NCI-H128 (cell line): Measurements from ENCODE around the gene PRMT7.
"Not testable (repeated sequence)": the region's sequence is repeated elsewhere in the genome, so short reads cannot be mapped to it uniquely, and the experiment has no call there.

ENCODE experiments used
- DNase-seq: peaks from one replicate; lab custom pipeline; 2025; ENCODE audit not compliant: unreplicated experiment; lab: John Stamatoyannopoulos, UW

Gene PRMT7

DNA sequence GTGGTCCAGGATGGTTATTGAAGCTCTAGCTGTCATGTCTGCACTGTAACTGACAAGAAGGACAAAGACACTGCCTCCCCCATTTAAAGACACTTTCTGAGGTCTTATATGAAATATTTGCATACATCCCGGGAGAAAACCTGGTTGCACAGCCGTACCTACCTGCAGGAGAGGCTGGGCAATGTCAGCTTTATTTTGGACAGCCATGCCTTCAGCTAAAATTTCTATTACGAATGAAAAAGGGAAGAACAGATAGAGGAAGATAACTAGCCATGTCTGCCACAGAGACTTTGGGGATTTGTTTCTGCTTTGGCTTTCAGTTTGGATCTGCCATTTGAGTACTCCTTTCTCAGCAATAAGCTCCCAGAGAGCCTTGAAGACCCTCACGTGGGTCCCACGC is 27.5 kb upstream of the PRMT7 start:
- DNase-seq, result no peak

DNA sequence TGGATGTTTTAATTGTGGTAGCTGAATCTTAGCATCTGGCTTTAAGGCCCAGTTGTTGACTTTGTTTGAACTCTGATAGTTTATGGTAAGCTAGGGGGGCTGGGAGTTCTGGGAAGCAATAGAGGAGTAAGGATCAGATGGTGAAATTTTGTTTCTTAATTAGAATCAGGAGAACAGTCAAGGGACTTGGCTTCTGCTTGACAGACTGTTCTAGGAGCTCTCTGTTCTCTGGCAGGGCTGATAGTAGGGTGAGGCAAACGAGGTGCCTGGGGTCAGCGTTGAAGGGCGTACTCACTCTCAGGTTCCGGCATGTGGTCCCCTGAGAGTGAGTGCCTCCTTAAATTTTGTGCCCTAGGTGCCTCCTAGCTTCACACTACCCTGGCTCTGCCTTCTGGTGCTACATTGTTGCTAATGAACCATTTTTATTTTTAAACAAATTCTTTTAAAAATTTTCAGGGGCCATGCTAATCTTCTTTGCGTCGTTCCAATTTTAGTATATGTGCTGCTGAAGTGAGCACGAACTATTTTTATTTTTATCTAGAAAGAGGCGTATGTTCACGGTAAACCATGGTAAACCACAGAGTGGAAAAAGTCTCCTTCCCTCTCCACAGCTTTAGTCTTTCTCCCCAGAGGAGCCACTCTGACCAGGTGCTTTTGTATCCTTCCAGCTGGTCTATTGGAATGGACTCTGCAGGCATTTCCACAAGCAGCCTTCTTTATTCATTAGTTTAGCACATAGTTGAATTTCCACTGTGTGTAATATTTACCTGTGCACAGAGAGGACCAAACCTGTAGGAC is 26.8 kb upstream of the PRMT7 start:
- DNase-seq, result no peak

DNA sequence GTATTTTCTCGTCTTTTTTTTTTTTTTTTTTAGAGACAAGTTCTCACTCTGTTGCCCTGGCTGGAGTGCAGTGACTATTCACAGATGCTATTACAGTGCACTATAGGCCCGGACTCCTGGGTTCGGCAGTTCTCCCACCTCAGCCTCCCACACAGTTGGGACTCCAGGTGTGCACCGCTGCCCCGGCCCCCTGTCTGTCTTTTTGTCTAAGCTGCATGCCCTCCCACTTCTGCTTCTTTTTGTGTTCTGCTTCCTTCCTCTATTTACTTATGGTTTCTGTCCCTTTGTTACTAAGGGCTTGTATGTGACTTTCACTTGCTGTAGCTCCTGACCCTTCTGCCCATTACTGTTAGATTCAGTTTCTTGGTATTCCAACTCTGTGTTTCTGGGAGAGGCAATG is 26.0 kb upstream of the PRMT7 start:
- no peak for DNase-seq

DNA sequence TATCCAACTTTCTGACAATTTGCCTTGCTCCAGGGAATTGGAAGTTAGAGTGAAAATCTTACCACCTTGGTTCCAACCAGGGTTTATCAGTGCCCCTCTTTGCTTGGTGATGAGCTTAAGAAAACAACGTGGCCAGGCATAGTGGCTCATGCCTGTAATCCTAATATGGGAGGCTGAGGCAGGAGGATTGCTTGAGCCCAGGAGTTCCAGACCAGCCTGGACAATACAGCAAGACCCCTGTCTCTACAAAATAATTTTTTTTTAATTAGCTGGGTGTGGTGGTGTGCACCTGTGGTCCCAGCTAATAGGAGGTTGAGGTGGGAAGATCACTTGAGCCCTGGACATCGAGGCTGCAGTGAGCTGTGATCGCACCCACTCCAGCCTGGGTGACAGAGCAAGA is 25.1 kb upstream of the PRMT7 start:
- DNase-seq, result no peak

DNA sequence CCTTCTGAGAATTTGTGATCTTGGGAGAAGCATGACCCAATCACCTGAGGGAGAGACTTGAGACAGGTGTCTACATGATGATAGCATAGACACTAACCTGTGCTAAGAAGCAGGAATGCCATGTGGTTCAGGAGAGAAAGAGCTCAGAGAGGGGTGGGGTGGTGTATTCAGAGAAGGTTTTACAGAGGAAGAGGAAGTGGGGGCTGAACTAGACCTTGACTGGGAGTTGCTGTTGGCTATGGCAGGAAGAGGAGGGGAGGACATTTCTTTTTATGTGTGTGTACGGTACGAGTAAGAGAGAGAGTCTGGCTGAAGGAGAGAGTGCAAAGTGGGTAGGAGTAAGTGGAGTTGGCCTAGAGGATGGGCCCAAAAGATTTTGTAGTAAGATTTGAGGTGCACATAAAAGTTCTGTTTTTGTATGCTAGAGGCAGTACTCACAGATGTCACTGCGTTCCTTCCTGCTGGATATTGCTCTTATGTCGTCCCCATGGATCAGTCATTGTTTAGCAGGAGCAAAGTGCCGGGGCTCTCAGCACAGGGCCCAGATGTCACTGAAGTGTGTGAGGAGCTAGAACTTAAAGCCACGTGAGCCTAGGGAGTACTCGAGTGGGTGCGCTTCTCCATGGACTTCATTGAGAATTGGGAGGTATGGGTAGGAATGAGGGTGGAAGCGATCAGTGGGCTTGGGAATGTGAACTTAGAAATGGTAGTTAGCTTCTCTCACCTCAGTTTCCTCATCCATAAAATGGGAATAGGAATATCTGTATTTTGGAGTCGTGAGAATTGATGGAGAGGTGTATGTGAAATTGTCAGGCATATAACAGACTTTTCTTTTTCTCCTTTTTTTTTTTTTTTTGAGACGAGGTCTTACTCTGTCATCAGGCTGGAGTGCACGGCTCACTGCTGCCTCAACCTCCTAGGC is 24.4 kb upstream of the PRMT7 start:
- no peak for DNase-seq

DNA sequence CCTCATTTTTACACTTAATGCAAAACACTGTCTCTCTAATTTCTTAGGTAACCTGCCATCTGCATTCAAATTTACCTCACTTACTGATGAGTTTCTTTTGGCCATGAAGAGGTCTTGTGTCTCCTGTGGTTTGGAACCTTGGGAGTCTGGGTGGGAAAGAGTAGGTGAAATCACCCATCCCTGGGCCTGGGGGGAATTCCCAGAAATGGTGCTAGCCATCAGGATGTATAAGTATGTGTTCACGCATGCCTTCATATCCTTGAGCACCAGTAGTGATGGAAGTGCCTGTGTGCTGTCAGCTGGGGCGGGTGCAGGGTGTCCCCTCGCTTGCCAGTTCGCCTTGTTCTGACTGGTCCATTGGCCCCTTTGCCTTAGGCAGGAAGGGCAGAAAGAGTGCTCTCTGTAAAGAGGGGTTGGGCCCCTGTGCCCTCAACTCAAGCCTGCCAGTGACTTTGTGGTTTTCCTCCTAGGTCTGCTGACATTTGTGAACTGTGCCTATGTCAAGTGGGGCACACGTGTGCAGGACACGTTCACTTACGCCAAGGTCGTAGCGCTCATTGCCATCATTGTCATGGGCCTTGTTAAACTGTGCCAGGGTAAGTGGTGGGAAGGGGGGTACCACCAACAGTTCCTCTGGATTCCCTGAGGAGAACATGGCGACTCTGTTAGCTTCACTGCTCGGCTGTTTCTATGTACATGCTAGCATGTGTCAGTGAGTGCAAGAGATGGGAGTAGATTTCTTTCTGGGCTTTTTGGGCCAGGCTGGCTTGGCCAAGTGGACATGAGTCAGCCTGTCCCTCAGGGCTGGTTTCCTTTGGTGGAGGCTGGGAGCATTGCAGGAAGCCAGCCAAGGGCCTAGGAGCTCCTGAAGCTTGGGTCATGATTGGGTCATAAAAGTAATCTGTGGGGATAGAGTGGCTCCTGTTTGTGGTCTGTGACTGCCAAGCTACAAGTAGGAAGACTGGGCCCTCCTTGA is 23.3 kb upstream of the PRMT7 start:
- DNase-seq, result no peak

DNA sequence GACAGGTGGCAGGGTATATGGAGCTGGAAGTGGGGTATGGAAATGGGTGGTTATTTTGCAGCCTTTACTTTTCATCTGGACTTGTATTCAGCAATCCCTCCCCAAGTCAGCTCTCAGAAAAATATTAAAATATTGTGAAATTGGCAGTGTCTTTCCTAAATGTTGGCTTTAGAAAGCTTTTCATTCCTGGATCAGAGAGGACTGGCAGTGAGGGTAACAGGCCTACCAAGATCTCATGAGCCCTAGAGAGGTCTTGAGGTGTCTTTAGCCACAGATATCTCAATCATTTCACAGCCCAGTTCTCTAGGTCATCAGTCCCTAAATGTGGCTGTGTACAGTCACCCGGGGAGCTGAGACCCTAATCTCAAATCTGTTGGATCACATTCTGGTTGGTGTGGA is 22.6 kb upstream of the PRMT7 start:
- no peak for DNase-seq

DNA sequence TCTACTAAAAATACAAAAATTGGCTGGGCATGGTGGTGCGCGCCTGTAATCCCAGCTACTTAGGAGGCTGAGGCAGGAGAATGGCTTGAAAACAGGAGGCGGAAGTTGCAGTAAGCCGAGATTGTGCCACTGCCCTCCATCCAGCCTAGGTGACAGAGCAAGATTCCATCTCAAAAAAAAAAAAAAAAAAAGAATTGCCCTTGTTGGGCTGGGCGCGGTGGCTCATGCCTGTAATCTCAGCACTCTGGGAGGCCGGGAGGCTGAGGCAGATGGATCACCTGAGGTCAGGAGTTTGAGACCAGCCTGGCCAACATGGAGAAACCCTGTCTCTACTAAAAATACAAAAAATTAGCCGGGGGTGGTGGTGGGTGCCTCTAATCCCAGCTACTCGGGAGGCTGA is 22.0 kb upstream of the PRMT7 start:
- DNase-seq, result not testable (repeated sequence)

DNA sequence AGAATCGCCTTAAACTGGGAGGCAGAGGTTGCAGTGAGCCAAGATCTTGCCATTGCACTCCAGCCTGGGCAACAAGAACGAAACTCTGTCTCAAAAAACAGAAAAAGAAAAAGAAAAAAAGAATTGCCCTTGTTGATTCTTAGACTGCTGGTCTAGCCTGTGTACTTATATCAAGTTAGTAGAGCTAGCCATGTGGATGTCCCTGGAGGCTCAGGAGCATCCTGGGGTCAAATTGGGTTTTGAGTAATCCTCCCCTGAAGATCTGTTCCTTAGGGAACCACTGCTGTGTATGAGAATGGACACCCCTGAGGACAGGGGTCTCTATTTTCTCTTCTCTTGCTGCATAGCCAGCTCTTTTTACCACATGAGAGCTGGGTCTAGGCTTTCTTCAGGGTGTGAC is 21.6 kb upstream of the PRMT7 start:
- DNase-seq, result no peak

DNA sequence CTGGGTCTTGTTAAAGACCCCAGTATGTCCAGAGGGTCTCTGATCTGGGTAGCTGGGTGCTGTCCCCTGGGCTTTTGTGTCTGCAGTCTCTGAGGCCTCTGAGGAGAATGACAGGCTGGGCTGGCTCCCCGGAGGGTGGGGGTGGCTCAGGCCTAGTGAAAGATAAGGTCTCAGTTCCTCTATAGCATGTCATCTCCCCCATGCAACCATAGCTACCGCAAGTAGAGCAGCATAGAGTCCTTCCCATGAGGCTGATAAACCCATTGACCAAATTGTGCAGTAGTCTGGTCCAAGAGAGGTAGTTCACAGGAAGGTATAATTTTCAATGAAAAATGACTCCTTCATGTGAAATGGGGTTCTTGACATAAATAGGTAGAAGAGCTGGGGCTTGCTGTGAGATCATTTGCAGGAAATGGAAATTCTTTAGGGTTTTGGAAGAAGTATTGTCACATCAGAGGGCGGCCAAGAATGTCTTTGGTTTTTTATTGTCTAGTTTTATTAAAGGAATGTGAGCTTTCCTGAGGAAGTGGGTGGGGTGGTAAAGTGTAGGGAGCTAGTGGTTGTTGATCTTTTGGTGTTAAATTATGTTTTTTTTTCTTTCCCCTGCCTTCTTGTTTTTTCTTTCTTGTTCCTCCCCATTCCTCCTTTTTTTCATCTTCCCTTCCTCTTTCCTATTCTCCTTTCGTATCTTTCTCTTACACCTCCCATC is 21.0 kb upstream of the PRMT7 start:
- no peak for DNase-seq

DNA sequence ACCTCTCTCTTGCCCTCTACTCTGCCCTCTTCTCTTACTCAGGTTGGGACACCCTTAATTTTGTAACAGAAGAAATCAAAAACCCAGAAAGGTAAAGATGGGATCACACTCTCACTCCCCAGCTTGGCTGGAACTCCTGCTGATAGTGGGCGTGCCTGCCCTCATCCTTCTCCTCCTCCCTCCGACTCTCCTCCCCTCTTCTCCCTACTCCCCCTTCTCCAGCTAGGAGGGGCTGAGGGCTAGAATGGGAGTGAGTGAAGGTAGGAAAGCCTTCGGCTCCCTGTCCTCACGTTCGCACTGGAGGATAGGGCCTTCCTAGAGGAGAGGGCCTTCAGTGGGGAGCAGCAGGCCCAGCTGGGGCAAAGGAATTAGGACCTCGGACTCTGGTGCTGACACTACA is 20.4 kb upstream of the PRMT7 start:
- DNase-seq, result no peak

DNA sequence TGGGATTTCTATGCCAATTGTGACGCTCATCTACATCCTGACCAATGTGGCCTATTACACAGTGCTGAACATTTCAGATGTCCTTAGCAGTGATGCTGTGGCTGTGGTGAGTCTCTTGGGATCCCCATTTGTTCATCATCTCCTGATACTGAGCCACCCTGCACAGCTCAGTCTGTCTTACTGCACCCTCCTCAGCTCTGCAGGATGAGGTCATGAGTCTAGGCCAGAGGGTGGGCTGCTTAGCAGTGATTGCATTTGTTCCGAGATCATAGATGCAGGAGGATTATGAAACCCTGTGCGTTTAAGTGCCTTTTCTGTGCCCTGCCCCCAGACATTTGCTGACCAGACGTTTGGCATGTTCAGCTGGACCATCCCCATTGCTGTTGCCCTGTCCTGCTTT is 19.6 kb upstream of the PRMT7 start:
- DNase-seq, result no peak

DNA sequence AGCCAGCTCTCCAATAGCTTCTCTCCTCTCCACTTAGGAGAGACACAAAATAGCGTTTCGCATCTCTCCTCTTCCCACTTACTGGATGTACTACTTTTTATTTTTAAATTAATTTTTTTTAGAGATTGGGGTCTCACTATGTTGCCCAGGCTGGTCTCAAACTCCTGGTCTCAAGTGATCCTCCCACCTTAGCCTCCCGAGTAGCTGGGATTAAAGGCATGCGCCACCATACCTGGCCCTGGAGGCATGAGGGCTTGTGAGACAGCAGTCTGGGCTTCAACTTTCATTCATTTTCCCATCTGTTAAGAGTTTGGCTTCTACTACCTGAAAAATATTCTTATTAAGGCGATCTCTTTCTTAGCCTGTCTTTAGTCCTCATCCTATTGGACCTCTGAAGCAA is 18.4 kb upstream of the PRMT7 start:
- DNase-seq, result no peak

DNA sequence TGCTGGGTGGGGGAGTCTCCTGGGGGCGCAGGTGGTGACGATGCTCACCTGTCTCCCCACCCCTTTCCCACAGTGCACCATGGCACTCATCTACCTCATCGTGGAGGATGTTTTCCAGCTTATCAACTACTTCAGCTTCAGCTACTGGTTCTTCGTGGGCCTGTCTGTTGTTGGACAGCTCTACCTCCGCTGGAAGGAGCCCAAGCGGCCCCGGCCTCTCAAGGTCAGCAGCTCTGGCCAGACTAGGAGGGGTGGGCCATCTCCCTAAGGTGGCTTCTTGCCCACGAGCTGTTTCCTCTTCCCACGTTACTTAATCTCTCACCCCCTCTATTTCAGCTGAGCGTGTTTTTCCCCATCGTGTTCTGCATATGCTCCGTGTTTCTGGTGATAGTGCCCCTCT is 14.5 kb upstream of the PRMT7 start:
- no peak for DNase-seq

DNA sequence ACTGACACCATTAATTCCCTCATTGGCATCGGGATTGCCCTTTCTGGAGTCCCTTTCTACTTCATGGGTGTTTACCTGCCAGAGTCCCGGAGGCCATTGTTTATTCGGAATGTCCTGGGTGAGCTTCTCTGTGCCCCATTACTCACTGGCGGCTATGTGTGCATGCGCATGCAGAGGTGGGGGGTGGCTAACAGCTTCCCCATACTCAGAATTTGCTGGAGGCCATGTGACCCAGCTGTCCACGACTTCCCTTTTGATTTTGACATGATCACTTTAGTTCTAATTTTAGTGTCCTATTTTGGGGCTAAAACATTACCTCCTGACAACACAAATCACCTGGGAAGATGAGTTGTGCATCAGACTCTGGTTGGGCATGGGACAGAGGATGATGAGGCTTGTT is 14.1 kb upstream of the PRMT7 start:
- DNase-seq, result no peak

DNA sequence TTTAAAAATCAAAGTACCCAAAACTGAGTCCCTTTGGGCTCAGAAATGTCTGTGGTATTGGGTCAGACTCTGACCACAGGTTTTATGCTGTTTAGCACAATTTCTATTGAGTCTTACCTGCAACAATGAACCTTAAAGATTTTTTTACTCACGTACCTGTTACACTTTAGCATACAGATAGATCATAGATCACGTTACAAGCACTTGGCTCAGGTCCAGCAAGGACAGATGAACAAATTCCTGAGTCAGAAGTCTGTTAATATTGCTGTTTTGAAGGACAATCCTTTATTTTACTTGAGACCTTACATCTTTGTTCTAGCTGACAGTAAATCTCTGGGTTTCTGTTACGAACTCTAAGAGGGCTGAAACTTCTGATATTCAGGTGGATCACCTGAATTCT is 12.9 kb upstream of the PRMT7 start:
- DNase-seq, result no peak

DNA sequence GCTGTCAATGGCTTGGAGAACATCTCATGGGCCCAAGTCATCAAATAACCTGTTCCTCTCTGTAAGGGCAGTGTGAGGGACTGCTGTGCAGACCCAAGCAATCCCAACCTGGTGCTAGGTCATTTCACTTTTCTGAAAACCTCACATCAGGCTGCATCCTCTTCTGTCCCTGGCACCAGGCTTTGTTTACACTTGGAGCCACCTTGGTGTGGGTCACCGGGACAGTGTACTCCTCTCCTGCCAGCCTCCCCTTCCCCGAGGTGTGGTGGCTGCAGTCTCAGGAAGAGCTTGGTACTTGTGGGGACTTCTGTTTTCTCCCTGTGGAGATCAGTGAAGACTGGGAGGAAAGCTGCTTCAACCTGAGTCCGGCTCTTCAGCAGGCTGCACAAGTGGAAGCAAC is 12.5 kb upstream of the PRMT7 start:
- no peak for DNase-seq

DNA sequence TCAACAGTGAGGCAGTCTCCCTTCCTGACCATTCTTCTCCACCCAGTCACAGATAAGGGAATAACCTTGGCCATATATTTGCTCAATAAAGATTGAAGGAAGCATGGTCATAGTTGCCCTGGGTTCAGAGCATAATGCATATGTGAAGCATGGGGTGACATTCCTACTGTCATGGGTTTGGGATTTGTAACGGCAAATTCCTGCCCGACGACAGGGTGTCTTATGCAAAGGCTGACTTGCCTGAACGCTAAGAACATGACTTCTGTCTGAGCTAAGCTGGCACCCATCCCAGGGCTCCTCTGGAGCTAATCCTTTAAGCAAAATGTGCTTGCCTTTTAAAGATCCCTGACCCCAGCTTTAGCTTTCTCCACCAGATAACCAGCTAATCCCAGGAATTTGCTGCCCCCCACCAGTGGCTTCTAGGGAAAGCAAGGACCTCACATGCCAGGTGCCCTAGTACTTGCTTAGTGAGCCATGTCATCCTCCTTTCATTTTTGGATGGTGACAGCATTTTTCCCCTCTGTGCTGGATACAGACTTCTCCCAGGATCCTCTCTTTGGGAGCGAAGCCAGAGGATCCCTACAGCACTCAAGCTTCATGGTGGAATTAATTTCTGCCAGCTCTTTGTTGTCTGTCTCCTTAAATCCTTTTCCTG is 11.8 kb upstream of the PRMT7 start:
- DNase-seq, result no peak

DNA sequence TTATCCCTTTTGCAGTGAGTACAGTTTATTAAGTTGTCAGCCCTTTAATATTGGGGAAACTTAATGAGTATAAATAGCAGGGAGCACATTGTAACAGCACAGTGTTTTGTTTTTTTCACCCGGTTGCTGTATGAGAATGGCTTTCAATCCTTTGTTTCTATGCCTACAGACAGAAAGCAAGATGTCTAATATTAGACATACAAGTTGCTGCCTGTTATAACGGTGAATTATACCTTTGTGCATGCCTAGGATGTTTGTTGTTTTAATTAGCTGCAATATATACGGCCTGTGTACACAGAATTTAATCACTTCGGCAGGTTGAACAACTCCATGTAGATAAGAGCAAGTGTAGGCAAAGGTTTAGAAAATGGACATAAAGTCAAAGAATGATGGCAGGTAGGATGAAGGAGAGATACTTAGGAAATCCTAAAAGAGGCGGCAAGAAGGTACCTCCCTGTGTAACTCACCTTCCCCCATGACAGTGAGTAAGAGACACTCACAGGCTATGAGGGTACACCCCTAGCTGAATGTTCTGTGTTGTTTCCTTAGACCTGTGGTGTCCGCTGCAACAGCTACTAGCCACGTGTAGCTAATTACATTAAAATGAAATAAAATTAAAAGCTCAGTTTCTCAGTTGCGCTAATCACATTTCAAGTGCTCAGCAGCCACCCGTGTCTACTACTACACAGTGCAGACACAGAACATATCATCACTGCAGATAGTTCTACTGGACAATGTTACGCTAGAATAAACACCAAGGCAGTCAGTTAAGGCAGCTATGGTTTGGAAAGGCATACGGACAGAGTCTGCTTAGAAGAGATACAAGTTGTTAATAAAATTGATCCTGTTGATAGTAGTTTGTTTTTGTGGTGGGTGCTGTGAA is 11.0 kb upstream of the PRMT7 start:
- no peak for DNase-seq
